ENCODE measurements around the gene CORO2A. TPM values are rescaled to one million over a fixed set of nuclear protein-coding genes. Genes with fewer than 3 reads are reported as not detected.

Gene CORO2A
- total RNA-seq, 6 experiments from 2014 or later, result 0.84 to 2.4 (median 1.1) TPM

DNA sequence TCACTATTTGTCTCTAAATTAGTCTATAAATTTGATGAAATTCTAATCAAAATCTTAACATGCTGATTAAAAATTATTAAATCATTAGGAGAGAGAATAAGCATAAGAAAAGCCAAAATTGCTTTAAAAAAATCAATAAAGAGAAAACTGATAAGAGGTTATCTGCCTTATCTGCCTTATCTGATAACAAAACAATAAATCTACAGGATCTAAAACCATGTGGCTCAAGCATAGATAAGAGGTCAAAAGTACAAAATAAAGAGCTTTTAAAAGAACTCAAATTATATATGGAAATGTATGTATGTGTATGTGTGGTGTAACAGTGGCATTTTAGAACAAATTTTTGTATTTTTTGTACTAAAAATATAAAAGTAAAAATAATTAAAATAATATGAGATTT lies 92.0 kb downstream of the CORO2A start:
- Mint-ChIP-seq H3K36me3 (ENCODE audit: low read depth) (no peaks in the 10 kb centered on the region; the same call in 1 of the 2 replicates), H3K4me3 (no peak overlapping the region), H3K27ac (no peak overlapping the region), H3K27me3 (ENCODE audit: insufficient read depth) (peaks cover 1% of the 10 kb centered on the region; the same call in 1 of the 2 replicates), H3K4me1 (ENCODE audit: low read depth) (no peaks in the 10 kb centered on the region), H3K9me3 (no peaks in the 10 kb centered on the region)
- TF ChIP-seq, protein P1, sequence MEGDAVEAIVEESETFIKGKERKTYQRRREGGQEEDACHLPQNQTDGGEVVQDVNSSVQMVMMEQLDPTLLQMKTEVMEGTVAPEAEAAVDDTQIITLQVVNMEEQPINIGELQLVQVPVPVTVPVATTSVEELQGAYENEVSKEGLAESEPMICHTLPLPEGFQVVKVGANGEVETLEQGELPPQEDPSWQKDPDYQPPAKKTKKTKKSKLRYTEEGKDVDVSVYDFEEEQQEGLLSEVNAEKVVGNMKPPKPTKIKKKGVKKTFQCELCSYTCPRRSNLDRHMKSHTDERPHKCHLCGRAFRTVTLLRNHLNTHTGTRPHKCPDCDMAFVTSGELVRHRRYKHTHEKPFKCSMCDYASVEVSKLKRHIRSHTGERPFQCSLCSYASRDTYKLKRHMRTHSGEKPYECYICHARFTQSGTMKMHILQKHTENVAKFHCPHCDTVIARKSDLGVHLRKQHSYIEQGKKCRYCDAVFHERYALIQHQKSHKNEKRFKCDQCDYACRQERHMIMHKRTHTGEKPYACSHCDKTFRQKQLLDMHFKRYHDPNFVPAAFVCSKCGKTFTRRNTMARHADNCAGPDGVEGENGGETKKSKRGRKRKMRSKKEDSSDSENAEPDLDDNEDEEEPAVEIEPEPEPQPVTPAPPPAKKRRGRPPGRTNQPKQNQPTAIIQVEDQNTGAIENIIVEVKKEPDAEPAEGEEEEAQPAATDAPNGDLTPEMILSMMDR (IDR thresholded peaks at IDR 0.05), result no peak
- DNase-seq, result no peak

DNA sequence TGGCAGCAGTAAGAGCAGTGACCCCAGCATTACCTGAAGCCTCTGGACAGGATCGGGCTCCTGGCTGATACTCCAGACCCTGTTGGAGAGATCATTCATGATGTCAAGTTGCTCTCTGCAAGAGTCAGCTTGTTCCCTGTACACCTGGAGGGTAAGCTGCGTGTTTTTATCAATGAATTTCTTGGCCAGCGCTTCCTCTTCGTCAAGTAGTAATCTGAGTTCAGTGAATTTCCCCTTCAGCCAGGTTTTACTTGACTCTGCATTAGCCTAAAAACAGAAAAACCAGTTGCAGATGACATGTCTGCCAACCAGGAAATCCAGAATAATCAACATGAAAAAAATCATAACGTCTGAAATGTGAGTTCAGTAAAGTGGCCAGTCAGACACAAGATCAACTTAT lies 92.5 kb downstream of the CORO2A start:
- Mint-ChIP-seq H3K27ac (no peak overlapping the region), H3K27me3 (ENCODE audit: insufficient read depth) (peaks cover 1% of the 10 kb centered on the region; the same call in 1 of the 2 replicates), H3K36me3 (ENCODE audit: low read depth) (no peaks in the 10 kb centered on the region), H3K4me3 (no peak overlapping the region), H3K4me1 (ENCODE audit: low read depth) (no peaks in the 10 kb centered on the region), H3K9me3 (no peaks in the 10 kb centered on the region)
- DNase-seq, result no peak
- TF ChIP-seq, protein P1 (IDR thresholded peaks at IDR 0.05), result no peak

DNA sequence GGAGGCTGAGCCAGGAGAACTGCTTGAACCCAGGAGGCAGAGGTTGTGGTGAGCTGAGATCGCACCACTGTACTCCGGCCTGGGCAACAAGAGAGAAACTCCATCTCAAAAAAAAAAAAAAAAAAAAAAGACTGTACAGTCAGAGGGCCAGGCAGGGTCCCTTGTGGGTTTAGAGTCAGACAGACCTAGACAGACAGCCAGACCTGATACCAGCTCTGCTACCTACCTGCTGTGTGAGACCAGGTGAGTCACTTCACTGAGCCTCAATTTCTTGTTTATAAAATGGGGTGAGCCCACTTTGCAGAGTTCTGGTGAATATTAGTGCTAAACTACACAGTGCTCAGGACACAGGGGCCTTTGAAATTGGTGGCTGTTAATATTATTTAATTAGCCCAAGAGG lies 93.1 kb downstream of the CORO2A start:
- no peak for DNase-seq
- Mint-ChIP-seq H3K27ac (no peak overlapping the region), H3K4me1 (ENCODE audit: low read depth) (no peaks in the 10 kb centered on the region), H3K27me3 (ENCODE audit: insufficient read depth) (peaks cover 1% of the 10 kb centered on the region; the same call in 1 of the 2 replicates), H3K36me3 (ENCODE audit: low read depth) (0 out of 2 replicates have a peak, but pooled peaks cover 4% of the 10 kb centered on the region), H3K4me3 (no peak overlapping the region), H3K9me3 (no peaks in the 10 kb centered on the region)
- TF ChIP-seq, protein P1 (IDR thresholded peaks at IDR 0.05), result no peak

DNA sequence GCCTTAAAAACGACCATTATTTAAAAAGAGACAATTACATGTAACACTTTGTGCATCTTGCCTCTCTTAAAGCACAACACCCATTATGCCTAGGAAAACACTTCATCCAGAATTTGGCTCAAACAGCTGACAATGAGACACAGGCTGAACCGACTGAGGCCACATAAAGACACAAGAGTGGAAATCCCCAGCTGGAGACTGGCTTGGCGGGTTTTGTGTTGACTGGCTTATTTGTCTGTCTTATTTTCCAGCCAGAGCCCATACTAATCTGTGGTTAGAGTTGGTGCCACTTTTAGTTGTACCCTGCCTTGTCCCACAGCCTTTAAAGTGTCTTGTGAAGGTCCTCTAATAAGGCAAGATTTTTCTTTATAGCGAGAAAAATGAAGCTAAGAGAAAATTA lies 94.6 kb downstream of the CORO2A start:
- no peak for DNase-seq
- TF ChIP-seq, protein P1 (IDR thresholded peaks at IDR 0.05), result no peak
- no peak overlapping the region for H3K4me3 Mint-ChIP-seq
- H3K4me1 Mint-ChIP-seq (ENCODE audit: low read depth), result no peaks in the 10 kb centered on the region
- 0 out of 2 replicates have a peak, but pooled peaks cover 7% of the 10 kb centered on the region for H3K36me3 Mint-ChIP-seq (ENCODE audit: low read depth)
- H3K27me3 Mint-ChIP-seq (ENCODE audit: insufficient read depth), result peaks cover 1% of the 10 kb centered on the region; the same call in 1 of the 2 replicates
- H3K27ac Mint-ChIP-seq, result no peak overlapping the region
- no peaks in the 10 kb centered on the region for H3K9me3 Mint-ChIP-seq

DNA sequence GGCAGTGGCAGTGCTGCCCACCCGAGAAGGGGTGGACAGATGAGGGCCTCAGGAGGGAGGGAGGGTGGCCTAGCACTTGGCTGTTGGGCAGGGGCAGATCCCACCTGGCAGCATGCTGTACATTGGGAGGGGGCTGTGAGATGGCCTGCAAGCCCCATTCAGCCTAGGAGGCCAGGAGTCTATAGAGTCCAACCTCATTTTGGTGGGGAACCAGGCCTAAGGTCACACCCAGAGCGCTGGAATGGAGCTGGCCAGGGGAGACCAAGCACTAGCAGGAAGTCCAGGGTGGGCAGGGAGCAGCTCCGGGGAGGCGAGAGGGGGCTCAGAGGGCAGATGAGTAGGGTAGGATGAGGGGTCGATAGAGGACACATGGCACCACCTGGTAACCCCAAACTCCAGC lies 96.3 kb downstream of the CORO2A start:
- no peaks in the 10 kb centered on the region for H3K4me1 Mint-ChIP-seq (ENCODE audit: low read depth)

More for the DNA sequence above, 96.3 kb downstream of the CORO2A start:
- H3K27me3 Mint-ChIP-seq (ENCODE audit: insufficient read depth), result peaks cover 1% of the 10 kb centered on the region; the same call in 1 of the 2 replicates
- H3K9me3 Mint-ChIP-seq, result no peaks in the 10 kb centered on the region
- DNase-seq, result no peak
- H3K27ac Mint-ChIP-seq, result no peak overlapping the region
- TF ChIP-seq, protein P1 (IDR thresholded peaks at IDR 0.05), result no peak
- H3K4me3 Mint-ChIP-seq, result no peak overlapping the region
- H3K36me3 Mint-ChIP-seq (ENCODE audit: low read depth), result peaks cover 7% of the 10 kb centered on the region; the same call in 1 of the 2 replicates

Measured in HFFc6 (cell line).